Mesendoderm (in vitro differentiated cells): ENCODE data around the gene F7.

ENCODE experiments used
- DNase-seq: peaks from one replicate; pipeline ENCODE4 v3.0.0; 2013
- H2AK5ac ChIP-seq: 2 replicates; pipeline ENCODE4 v1.6.1; 2013; ENCODE audit warnings: low read length, inconsistent platforms
- H2BK120ac ChIP-seq: 2 replicates; pipeline ENCODE4 v1.6.1; 2013; ENCODE audit warnings: low read depth, mild to moderate bottlenecking, low read length, moderate library complexity, mixed read lengths
- H2BK15ac ChIP-seq: replicated peaks from 2 replicates; pipeline ENCODE4 v1.6.1; 2013; ENCODE audit warnings: low read depth, mild to moderate bottlenecking, moderate library complexity
- H2BK5ac ChIP-seq: 2 replicates; pipeline ENCODE4 v1.6.1; 2013; ENCODE audit warnings: low read length, inconsistent platforms
- H3K18ac ChIP-seq: 2 replicates; pipeline ENCODE4 v1.6.1; 2013; ENCODE audit warnings: mild to moderate bottlenecking, low read length, mixed read lengths
- H3K23ac ChIP-seq: one replicate; pipeline ENCODE4 v1.6.1; 2013; ENCODE audit warnings: low read length
- H3K27ac ChIP-seq: 2 replicates; pipeline ENCODE4 v1.5.1; 2013; ENCODE audit warnings: low read depth, mild to moderate bottlenecking, inconsistent platforms, low read length, moderate library complexity
- H3K27me3 ChIP-seq: 2 replicates; pipeline ENCODE4 v1.6.1; 2013; ENCODE audit warnings: low read length, control low read depth, mild to moderate bottlenecking, inconsistent platforms; ENCODE audit not compliant: insufficient read depth, poor library complexity
- H3K36me3 ChIP-seq: 2 replicates; pipeline ENCODE4 v1.6.1; 2013; ENCODE audit warnings: low read length, inconsistent platforms; ENCODE audit not compliant: control insufficient read depth, insufficient read depth
- H3K4ac ChIP-seq: one replicate; pipeline ENCODE4 v1.6.1; 2013; ENCODE audit warnings: low read depth, mild to moderate bottlenecking, low read length, moderate library complexity
- H3K4me1 ChIP-seq: 2 replicates; pipeline ENCODE4 v1.6.1; 2013; ENCODE audit warnings: low read depth, low read length, inconsistent platforms; ENCODE audit not compliant: control insufficient read depth
- H3K4me2 ChIP-seq: 2 replicates; pipeline ENCODE4 v1.6.1; 2013; ENCODE audit warnings: low read length
- H3K4me3 ChIP-seq: 2 replicates; pipeline ENCODE4 v1.5.1; 2013; ENCODE audit warnings: mild to moderate bottlenecking, low read length
- H3K56ac ChIP-seq: one replicate; pipeline ENCODE4 v1.6.1; 2013; ENCODE audit warnings: low read length
- H3K79me1 ChIP-seq: 2 replicates; pipeline ENCODE4 v1.6.1; 2013; ENCODE audit warnings: low read length, inconsistent platforms
- H3K79me2 ChIP-seq: 2 replicates; pipeline ENCODE4 v1.6.1; 2013; ENCODE audit warnings: mild to moderate bottlenecking, low read length; ENCODE audit not compliant: control insufficient read depth, insufficient read depth
- H3K9ac ChIP-seq: 2 replicates; pipeline ENCODE4 v1.6.1; 2013; ENCODE audit warnings: low read length, inconsistent platforms
- H4K5ac ChIP-seq: one replicate; pipeline ENCODE4 v1.6.1; 2013; ENCODE audit warnings: low read length
- H4K8ac ChIP-seq: one replicate; pipeline ENCODE4 v1.6.1; 2013; ENCODE audit warnings: low read depth, mild to moderate bottlenecking, control low read depth, low read length, moderate library complexity
- WGBS: extraction: QIAGEN DNeasy Blood & Tissue Kit; methylation state at CpG from one replicate; pipeline ENCODE4 v1.1.7; 2013; ENCODE audit warnings: low lambda C conversion rate, missing lambda C conversion rate; ENCODE audit not compliant: insufficient coverage; ENCODE audit errors: extremely low coverage; 5-methylcytosine and 5-hydroxymethylcytosine counted together

The F7 gene

GRCh38 chr13:113155982-113156655 is 50.5 kb downstream of the F7 start:
- H3K79me1 ChIP-seq: no peaks in the 10 kb centered on the region
- WGBS: no CpG with 5 or more reads among the region's 9 CpGs
- DNase-seq: no peak

GRCh38 chr13:113157206-113157928 is 51.8 kb downstream of the F7 start:
- DNase-seq: peak; percentile 30
- Histone ChIP-seq H2BK5ac (no peak overlapping the region), H3K36me3 (no peaks in the 10 kb centered on the region), H3K23ac (no peak overlapping the region), H3K4me3 (no peak overlapping the region), H3K4me1 (peaks cover 2% of the 10 kb centered on the region), H2BK120ac (no peak overlapping the region), H3K9ac (no peak overlapping the region), H3K4me2 (no peak overlapping the region), H4K5ac (no peak overlapping the region), H3K56ac (peak overlapping the region; percentile 34), H2BK15ac (no peak overlapping the region), H3K79me2 (no peaks in the 10 kb centered on the region), H3K4ac (no peak overlapping the region), H3K27me3 (no peaks in the 10 kb centered on the region), H3K27ac (peak overlapping the region; percentile 3), H2AK5ac (no peak overlapping the region), H3K79me1 (no peaks in the 10 kb centered on the region), H4K8ac (no peak overlapping the region), H3K18ac (no peak overlapping the region)
- WGBS: no CpG with 5 or more reads among the region's 12 CpGs

More at GRCh38 chr13:113155982-113156655, 50.5 kb downstream of the F7 start:
- H4K5ac ChIP-seq: no peak overlapping the region
- H4K8ac ChIP-seq: no peak overlapping the region
- no peaks in the 10 kb centered on the region for H3K36me3 ChIP-seq
- no peak overlapping the region for H3K56ac ChIP-seq
- H3K27me3 ChIP-seq: no peaks in the 10 kb centered on the region
- no peak overlapping the region for H2AK5ac ChIP-seq
- H2BK15ac ChIP-seq: no peak overlapping the region
- H3K4me1 ChIP-seq: peaks cover 2% of the 10 kb centered on the region
- no peaks in the 10 kb centered on the region for H3K79me2 ChIP-seq
- no peak overlapping the region for H2BK120ac ChIP-seq
- no peak overlapping the region for H3K4ac ChIP-seq
- H3K23ac ChIP-seq: no peak overlapping the region
- no peak overlapping the region for H3K27ac ChIP-seq
- H3K4me3 ChIP-seq: no peak overlapping the region
- H2BK5ac ChIP-seq: no peak overlapping the region
- H3K4me2 ChIP-seq: no peak overlapping the region
- H3K18ac ChIP-seq: no peak overlapping the region
- H3K9ac ChIP-seq: no peak overlapping the region

- no peak within 1 kb of the TSS for H3K18ac ChIP-seq
- no peak within 1 kb of the TSS for H3K4ac ChIP-seq
- no CpG with 5 or more reads among the region's 16 CpGs for WGBS
- H2BK15ac ChIP-seq: no peak within 1 kb of the TSS
- no peak within 1 kb of the TSS for H2BK120ac ChIP-seq
- no peak within 1 kb of the TSS for H3K23ac ChIP-seq
- no peaks in the 10 kb centered on the region for H3K79me2 ChIP-seq
- no peak within 1 kb of the TSS for H3K9ac ChIP-seq
- no peak within 1 kb of the TSS for H2AK5ac ChIP-seq
- no peak within 1 kb of the TSS for H3K56ac ChIP-seq
- H3K4me2 ChIP-seq: no peak within 1 kb of the TSS
- H3K27ac ChIP-seq: no peak within 1 kb of the TSS
- H2BK5ac ChIP-seq: no peak within 1 kb of the TSS
- H3K36me3 ChIP-seq: no peaks in the 10 kb centered on the region
- no peak within 1 kb of the TSS for H4K5ac ChIP-seq
- peaks cover 2% of the 10 kb centered on the region for H3K4me1 ChIP-seq
- H3K79me1 ChIP-seq: no peaks in the 10 kb centered on the region
- DNase-seq: no peak
- no peak within 1 kb of the TSS for H3K4me3 ChIP-seq
- no peaks in the 10 kb centered on the region for H3K27me3 ChIP-seq
- no peak within 1 kb of the TSS for H4K8ac ChIP-seq
These were observed 52.5 kb downstream of the F7 start, which contains the start of gene PROZ for GRCh38 chr13:113157929-113158747. Gene PROZ (plus strand): TSS chr13:113158648. CDS start chr13:113158661, 13 bp downstream.

- Histone ChIP-seq H2BK120ac (no peak overlapping the region), H3K4me1 (peaks cover 4% of the 10 kb centered on the region), H3K4me2 (no peak overlapping the region), H4K5ac (no peak overlapping the region), H3K56ac (no peak overlapping the region), H3K27ac (no peak overlapping the region), H3K18ac (no peak overlapping the region), H3K36me3 (no peaks in the 10 kb centered on the region), H3K79me1 (no peaks in the 10 kb centered on the region), H3K27me3 (no peaks in the 10 kb centered on the region), H3K79me2 (no peaks in the 10 kb centered on the region), H3K4me3 (no peak overlapping the region), H2AK5ac (no peak overlapping the region), H2BK15ac (no peak overlapping the region), H4K8ac (no peak overlapping the region), H3K9ac (no peak overlapping the region), H3K23ac (no peak overlapping the region), H3K4ac (no peak overlapping the region), H2BK5ac (no peak overlapping the region)
- DNase-seq: no peak
- no CpG with 5 or more reads among the region's 7 CpGs for WGBS
These were observed 53.4 kb downstream of the F7 start for GRCh38 chr13:113158946-113159345.

GRCh38 chr13:113159701-113160100 is 54.1 kb downstream of the F7 start:
- H3K56ac ChIP-seq: no peak overlapping the region
- no peak overlapping the region for H3K23ac ChIP-seq
- H3K18ac ChIP-seq: no peak overlapping the region
- peaks cover 4% of the 10 kb centered on the region for H3K4me1 ChIP-seq
- H2AK5ac ChIP-seq: no peak overlapping the region
- no peaks in the 10 kb centered on the region for H3K79me1 ChIP-seq
- WGBS: no CpG with 5 or more reads among the region's 20 CpGs
- no peak overlapping the region for H2BK120ac ChIP-seq
- no peak overlapping the region for H3K27ac ChIP-seq
- no peak overlapping the region for H3K4ac ChIP-seq
- no peak overlapping the region for H2BK5ac ChIP-seq
- H4K8ac ChIP-seq: no peak overlapping the region
- H3K9ac ChIP-seq: no peak overlapping the region
- no peak overlapping the region for H4K5ac ChIP-seq
- no peak for DNase-seq
- no peak overlapping the region for H3K4me2 ChIP-seq
- H3K27me3 ChIP-seq: no peaks in the 10 kb centered on the region
- H3K36me3 ChIP-seq: no peaks in the 10 kb centered on the region
- H3K4me3 ChIP-seq: no peak overlapping the region
- no peak overlapping the region for H2BK15ac ChIP-seq
- no peaks in the 10 kb centered on the region for H3K79me2 ChIP-seq
